Right ventricle myocardium superior (tissue), 1 donor: ENCODE measurements around the gene BSN. TPM values are rescaled to one million over a fixed set of nuclear protein-coding genes. Genes with fewer than 3 reads are reported as not detected.

Source experiments
- ATAC-seq: fragments of 200-7000 bp; cut with Tn5 transposase; one replicate; pipeline ENCODE4 v1.9.1; 2020; ENCODE audit warnings: mild to moderate bottlenecking; ENCODE audit not compliant: poor library complexity
- DNase-seq: peaks from one replicate; pipeline ENCODE4 v3.0.0-alpha.2; 2020
- intact Hi-C: fragments of 100-400 bp; cut with DNase I; formaldehyde crosslinking; loops from one replicate; pipeline ENCODE4 v1.11.2; 2022
- long read RNA-seq: library from polyadenylated mRNA; unstranded; transcript quantifications from one replicate; pipeline ENCODE4 v2.0.0, GENCODE V29; 2021
- total RNA-seq: library from RNA; stranded (reverse); fragmentation: NEBNext Ultra II Directional; extraction: Animal tissue kit (Norgen Biotek cat#: 25700); gene quantifications from one replicate; pipeline ENCODE4 v1.2.1, GENCODE V29; 2021
- donor health status: DM: no; HTN: yes; CAD: no; lungs with severe emphysema.

Gene BSN, protein sequence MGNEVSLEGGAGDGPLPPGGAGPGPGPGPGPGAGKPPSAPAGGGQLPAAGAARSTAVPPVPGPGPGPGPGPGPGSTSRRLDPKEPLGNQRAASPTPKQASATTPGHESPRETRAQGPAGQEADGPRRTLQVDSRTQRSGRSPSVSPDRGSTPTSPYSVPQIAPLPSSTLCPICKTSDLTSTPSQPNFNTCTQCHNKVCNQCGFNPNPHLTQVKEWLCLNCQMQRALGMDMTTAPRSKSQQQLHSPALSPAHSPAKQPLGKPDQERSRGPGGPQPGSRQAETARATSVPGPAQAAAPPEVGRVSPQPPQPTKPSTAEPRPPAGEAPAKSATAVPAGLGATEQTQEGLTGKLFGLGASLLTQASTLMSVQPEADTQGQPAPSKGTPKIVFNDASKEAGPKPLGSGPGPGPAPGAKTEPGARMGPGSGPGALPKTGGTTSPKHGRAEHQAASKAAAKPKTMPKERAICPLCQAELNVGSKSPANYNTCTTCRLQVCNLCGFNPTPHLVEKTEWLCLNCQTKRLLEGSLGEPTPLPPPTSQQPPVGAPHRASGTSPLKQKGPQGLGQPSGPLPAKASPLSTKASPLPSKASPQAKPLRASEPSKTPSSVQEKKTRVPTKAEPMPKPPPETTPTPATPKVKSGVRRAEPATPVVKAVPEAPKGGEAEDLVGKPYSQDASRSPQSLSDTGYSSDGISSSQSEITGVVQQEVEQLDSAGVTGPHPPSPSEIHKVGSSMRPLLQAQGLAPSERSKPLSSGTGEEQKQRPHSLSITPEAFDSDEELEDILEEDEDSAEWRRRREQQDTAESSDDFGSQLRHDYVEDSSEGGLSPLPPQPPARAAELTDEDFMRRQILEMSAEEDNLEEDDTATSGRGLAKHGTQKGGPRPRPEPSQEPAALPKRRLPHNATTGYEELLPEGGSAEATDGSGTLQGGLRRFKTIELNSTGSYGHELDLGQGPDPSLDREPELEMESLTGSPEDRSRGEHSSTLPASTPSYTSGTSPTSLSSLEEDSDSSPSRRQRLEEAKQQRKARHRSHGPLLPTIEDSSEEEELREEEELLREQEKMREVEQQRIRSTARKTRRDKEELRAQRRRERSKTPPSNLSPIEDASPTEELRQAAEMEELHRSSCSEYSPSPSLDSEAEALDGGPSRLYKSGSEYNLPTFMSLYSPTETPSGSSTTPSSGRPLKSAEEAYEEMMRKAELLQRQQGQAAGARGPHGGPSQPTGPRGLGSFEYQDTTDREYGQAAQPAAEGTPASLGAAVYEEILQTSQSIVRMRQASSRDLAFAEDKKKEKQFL (N-terminal part only)
- total RNA-seq = 0.27 TPM
- long read RNA-seq = 0 reads

DNA sequence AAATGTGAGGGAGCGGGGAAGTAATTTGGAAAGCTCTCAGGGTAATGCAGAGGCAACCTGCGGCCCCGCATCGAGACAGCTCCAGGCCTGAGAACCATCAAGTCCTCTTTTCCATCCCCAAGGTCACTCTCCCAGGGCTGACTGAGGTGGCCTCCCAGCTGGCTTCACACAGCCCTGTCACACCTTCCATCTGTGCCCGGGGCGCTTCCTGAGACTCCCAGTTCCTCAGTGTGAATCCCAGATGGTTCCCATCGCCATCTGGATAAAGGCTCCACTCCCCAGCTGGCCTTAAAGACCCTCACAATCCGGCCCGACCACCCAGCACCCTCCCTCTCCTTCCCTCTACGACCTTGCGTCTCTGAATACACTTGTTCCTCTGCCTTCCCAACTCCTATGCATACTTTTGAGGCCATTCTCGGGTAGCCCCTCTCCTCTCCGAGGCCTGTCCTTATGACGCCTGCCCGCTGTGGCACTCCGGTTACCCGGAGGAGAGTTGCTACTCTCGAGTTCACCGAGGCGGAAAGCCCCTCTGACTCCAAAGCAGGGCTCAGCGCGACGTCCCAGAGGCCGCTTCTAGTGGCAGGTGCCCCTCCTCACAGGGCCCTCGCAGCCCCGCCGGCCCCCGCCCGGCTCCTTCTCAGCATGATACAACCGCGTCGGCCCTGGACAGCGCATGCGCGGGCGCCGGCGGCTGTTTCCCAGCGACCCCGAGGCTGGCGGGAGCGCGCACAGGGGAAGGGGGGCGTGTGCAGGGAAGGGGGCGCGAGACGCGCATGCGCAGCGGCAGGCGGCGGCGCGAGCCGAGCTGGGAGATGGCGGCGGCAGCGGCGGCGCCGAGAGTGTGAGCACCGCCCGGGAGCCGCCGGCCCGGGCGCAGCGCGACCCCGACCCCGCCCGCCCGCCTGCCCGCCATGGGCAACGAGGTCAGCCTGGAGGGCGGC lies at the start of gene BSN:
Gene BSN (plus strand): TSS at position 786 of the 941 bp plus-strand sequence. CDS start 126 bp downstream, at position 912.
- ATAC-seq (peak; percentile 98), DNase-seq (peak; percentile 95)
- intact Hi-C loops = no loop called here

DNA sequence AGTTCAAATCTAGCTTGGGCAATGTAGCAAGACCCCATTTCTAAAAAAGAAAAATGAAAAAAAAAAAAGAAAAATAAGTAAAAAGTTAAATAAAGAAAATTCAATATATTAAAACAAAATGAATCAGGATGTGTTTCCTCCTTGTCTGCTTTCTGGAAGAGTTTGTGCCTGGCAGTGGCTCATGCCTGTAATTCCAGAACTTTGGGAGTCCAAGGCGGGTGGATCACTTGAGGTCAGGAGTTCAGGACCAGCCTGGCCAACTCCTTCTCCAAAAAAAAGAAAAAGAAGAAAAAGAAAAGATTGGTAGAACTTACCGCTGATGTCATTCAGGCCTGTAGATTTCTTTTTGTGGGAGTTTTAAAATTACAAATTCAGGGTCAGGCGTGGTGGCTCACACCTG lies 47.4 kb upstream of the BSN start:
- intact Hi-C loops = no loop called here
- ATAC-seq (no peak), DNase-seq (no peak)

DNA sequence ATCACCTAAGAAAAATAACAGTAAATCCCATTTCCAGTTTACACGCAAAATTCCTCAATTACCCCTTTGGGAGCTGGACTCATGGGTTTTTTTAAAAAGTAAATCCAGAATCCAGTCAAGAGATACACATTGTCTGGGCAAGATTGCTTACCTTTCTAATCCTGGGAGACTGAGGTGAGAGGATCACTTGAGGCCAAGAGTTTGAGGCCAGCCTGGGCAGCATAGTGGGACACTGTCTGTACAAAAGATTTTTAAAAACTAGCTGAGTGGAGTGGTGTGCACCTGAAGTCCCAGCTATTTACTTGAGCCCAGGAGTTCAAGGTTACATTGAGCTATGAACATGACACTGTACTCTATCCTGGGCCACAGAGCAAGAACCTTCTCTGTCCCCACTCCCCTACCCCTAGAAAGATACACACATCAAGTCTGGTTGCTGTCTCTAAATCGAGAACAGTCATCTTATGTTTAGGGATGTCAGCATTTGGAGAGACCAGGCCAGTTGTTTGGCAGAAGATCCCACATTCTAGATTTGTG lies 45.2 kb upstream of the BSN start:
- no peak for DNase-seq
- no peak for ATAC-seq
- intact Hi-C loops = no loop called here

DNA sequence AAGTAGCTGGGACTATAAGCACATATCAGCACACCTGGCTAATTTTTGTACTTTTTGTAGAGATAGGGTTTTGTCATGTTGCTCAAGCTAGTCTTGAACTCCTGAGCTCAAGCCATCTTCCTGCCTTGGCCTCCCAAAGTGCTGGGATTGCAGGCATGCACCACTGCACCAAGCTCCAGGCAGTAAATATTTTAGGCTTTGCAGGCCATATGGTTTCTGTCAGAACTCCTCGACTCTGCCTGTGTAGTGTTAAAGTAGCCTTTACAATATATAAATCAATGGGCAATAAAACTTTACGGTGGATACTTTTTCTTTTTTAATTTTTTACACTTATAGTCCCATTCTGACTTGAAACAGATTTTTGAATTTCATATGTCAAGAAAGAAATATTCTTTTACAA lies 42.6 kb upstream of the BSN start:
- no peak for DNase-seq
- intact Hi-C loops = no loop called here
- ATAC-seq = no peak

DNA sequence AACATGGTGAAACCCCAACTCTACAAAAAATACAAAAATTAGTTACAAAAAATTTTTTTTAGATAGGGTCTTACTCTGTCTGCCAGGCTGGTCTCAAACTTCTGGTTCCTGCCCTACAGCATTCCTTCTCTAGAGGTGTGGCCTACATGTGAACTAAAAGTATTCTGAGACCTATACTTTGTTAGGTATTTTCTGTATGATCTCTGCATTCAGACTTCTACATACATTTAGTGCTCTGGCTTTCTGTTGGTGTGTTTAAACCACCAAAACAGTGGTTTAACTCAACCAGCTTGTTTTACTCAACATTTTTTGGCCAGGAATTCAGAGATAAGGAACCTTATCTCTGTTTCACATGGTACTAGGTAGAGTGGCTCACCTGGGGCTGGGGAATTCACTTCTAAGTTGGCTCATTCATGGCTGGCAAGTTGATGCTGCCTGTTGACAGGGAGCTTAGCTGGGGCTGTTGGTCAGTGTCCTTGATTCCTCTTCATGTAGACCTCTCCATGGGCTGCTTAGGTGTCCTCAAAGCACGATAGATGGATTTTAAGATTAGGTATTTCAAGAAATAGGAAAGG lies 41.4 kb upstream of the BSN start:
- no peak for ATAC-seq
- intact Hi-C loops = no loop called here

DNA sequence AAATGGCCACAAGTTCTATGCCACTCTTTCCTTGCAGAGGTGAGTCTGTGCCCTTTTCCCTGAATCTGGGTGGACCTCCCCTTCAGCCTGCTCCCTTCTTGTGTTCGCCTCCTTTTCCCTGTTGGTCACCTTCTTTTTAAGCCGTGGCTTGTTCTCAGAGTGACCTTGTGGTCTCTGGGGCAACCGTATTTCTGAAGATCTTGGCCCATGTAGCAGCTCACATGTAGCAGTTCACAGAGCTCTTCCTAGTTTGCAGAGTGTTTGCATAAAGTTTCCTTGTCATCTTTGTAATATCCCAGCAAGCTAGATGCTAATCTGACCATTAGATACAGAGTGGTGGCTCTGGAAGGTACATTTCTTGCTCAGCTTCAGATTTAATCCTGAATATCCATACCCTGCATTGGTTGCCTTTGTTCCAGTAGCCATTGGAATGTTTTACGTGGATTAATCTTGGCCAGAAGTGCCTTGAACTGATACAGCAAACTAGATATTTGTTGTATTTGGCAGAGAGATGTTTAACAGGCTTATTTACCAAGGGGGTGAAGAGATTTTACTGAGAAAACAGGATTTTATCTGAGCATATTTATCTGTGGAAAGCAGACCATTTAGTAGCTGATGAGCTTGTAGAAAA lies 40.7 kb upstream of the BSN start:
- ATAC-seq (no peak), DNase-seq (no peak)
- intact Hi-C loops = no loop called here

More for the DNA sequence above, 41.4 kb upstream of the BSN start:
- no peak for DNase-seq

DNA sequence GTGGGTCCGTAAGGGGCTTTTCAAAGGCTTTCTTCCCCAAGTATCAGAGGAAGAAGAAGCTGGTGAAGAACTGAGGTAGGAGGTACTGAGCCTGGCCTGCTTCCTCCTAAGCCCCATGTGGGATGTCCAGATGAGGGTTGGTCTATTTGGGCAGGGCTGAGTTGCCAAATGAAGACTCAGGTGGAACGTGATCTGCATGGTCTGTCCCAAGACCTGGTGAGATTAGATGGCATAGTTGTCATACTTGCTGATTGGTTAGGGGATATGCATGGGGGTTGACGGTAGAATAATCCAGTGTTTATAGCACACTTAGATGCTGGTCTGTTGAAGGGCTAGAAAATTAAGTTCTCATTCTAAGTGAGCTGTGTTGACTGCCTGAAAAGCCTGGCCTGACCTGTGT lies 36.3 kb upstream of the BSN start:
- DNase-seq (no peak), ATAC-seq (no peak)
- intact Hi-C loops = no loop called here

DNA sequence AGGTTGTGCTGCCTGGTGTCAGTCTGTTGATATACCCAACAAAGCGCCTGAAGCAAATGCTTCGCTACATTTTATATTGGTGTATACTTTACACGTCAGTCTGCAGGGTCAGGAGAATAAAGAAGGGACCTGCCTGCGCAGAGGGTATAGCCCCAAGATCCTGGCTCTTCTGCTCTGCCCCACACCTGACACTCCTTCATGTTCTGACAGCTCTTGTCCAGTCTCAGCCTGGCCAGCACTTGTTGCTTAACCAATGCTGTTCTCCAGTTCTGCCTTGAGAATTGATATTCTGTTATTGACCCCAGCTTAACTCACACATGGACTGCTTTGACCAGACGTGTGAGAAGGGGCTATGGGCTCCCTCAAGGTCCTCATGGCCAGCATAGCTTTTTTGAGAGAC lies 35.8 kb upstream of the BSN start:
- ATAC-seq = no peak
- DNase-seq = no peak
- intact Hi-C loops = no loop called here

DNA sequence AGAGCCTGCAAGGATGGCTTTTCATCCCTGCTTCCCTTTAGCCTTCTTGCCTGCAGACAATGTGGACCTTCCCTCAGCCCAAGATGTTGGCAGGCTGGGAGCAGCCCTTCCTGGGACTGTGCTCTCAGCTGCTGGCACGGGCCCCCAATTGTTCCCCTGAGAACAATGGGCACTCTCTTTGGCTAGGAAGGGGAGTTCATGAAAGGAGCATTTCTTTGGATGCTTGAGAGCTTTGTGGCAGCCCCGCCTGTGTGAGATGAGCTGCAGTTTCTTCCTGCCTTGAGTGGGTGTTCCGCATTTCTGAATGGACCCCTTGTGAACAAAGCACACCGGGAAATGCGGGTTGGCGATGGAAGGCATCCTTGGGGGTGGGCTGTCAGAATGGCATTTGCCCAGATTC lies 35.0 kb upstream of the BSN start:
- ATAC-seq (no peak), DNase-seq (no peak)
- intact Hi-C loops = no loop called here

DNA sequence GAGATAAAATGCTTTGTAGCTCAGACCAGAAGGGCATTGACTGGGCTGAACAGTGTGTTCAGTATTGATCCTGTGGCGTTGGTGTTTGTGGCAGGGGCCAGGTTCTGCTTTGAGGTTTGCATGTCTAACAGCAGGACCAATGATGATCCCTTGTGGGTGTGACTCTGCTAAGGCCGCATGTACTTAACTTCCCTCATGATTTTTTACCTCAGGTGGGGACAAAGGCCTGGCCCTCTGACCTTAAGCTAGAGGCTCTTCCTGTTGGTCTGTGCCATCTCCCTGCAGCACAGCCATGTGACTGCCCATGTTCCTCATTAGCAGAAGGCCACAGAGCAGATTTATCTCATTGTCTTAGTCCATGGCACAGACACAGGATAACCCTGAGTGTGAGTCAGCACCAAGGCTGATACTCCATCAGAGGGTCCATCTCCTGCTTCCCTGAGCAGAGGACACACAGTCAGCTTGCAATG lies 34.3 kb upstream of the BSN start:
- intact Hi-C loops = no loop called here
- DNase-seq (no peak), ATAC-seq (peak; percentile 5)

DNA sequence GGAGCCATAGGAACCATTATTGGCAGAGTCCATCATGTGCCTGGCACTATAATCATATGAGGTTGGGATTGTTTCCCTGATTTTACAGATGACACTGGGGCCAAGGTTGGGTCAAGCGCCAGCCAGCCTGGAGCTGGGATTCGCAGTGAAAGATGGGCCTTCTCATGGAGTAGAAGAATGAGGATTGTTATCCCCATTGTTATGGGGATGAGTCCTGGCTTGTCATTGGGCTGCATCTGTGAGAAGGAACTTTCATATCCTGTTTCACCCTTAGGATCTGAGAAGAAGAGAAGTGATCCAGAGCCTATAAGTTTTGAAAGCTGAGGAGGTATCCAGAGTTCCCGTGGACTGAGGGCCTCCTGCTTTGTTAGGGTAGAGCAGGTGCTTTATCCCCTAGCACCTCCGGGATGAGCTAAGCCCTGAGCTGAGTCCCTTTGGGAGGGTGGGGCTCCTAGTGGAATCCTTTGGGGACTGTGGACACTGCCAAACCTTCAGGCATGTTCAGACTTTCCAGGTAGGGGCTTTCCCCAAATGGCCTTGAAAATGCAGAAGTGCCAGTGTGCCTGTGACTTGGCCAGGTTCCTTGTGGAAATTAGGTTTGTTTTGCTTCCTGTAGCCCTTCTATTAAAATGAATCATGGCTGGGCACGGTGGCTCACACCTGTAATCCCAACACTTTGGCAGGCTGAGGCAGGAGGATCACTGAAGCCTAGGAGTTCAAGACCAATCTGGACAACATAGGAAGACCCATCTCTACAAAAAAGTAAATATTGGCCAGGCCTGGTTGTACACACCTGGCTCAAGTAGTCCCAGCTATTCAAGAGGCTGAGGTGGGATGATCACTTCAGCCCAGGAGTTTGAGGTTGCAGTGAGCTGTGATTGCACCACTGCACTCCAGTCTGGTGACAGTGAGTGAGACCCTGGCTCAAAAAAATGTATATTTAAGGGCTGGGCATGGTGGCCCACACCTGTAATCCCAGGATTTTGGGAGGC lies 30.2 kb upstream of the BSN start:
- ATAC-seq (no peak), DNase-seq (no peak)
- intact Hi-C loops = no loop called here

DNA sequence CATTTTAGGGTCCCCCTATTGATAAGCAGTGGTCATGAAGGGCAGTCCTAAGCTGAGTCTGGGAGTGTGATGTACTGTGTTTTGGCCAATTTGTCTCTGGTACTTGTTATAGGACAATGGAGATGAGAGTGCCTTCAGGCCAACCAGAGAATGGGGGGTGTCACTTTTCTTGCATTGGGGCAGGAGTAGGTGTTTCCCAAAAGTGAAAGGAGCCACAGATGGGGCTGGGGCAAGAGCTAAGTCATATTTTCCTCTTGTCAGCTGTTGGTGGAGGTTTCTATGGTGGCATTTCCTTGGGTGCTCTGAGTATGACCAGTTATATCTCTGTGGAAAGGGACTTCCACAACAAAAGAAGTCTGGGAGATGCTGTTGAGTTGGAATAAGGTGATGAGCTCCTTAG lies 24.7 kb upstream of the BSN start:
- intact Hi-C loops = no loop called here
- ATAC-seq = no peak
- DNase-seq = no peak

DNA sequence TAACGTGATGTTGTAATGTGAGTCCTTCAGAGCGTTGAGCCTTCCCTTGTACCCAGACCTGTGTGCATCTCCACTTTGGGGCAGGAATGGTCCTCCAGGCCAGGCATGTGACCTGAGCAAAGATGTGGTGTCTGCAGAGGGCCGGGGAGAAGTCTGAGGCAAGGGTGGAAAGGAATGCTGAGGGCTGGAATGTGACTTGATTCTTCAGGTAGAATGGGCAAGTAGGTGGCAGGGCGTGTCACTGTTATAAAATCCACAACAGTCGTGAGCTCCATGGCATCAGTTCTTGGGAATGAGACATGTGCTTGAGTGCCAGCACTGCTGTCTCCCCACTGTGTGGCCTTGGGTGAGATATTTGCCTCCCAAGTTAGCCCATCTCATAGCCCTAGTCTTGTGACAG lies 24.0 kb upstream of the BSN start:
- intact Hi-C loops = no loop called here
- no peak for ATAC-seq
- no peak for DNase-seq

DNA sequence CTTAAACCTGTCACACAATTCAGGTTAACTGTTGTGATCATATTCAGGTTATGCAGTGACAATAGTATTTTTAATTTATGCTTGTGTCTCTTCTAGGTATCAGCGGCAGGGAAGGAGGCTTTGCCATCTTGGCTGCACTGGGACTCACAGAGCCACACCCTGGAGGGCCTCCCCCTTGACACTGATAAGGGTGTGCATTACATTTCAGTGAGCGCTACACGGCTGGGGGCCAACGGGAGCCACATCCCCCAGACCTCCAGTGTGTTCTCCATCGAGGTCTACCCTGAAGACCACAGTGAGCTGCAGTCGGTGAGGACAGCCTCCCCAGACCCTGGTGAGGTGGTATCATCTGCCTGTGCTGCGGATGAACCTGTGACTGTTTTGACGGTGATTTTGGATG lies 23.6 kb upstream of the BSN start:
- DNase-seq = no peak
- no peak for ATAC-seq
- intact Hi-C loops = no loop called here

DNA sequence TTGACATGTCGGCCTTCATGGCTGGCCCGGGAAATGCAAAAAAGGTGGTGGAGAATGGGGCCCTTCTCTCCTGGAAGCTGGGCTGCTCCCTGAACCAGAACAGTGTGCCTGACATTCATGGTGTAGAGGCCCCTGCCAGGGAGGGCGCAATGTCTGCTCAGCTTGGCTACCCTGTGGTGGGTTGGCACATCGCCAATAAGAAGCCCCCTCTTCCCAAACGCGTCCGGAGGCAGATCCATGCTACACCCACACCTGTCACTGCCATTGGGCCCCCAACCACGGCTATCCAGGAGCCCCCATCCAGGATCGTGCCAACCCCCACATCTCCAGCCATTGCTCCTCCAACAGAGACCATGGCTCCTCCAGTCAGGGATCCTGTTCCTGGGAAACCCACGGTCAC lies 23.1 kb upstream of the BSN start:
- intact Hi-C loops = no loop called here
- ATAC-seq = no peak
- DNase-seq = no peak

DNA sequence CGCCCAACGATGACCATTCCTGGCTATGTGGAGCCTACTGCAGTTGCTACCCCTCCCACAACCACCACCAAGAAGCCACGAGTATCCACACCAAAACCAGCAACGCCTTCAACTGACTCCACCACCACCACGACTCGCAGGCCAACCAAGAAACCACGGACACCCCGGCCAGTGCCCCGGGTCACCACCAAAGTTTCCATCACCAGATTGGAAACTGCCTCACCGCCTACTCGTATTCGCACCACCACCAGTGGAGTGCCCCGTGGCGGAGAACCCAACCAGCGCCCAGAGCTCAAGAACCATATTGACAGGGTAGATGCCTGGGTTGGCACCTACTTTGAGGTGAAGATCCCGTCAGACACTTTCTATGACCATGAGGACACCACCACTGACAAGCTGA lies 22.6 kb upstream of the BSN start:
- intact Hi-C loops = no loop called here
- DNase-seq (no peak), ATAC-seq (no peak)
